A673 (cell line): ENCODE results near the gene ARHGEF7. TPM values are rescaled to one million over a fixed set of nuclear protein-coding genes. Genes with fewer than 3 reads are reported as not detected.

Source experiments
- BruUV-seq: library from RNA; stranded (reverse); fragments of 400-500 nt; replicated peaks from 2 replicates; lab custom pipeline; 2021; lab: Mats Ljungman, UMichigan
- CTCF ChIA-PET: fragments of 300-600 bp; sonication (Branson Sonifier 250); formaldehyde crosslinking; loops from one replicate; lab custom pipeline; 2022; ENCODE audit warnings: antibody characterized with exemption; lab: Charles Lee
- POLR2A ChIA-PET: fragments of 300-600 bp; sonication (Branson Sonifier 250); formaldehyde crosslinking; loops from one replicate; lab custom pipeline; 2022; ENCODE audit warnings: antibody characterized with exemption; ENCODE audit not compliant: low non-redundant PET; lab: Charles Lee
- DNase-seq: peaks from one replicate; pipeline ENCODE4 v3.0.0-alpha.2; 2015; ENCODE audit warnings: low spot score
- H3K27ac ChIP-seq: fragments of 200-600 bp; sonication (generic); 2 replicates; pipeline ENCODE4 v1.5.1; 2016; ENCODE audit warnings: mixed run types, low read depth, mild to moderate bottlenecking, mixed read lengths, antibody characterized with exemption, low read length; ENCODE audit not compliant: poor library complexity, severe bottlenecking
- H3K27me3 ChIP-seq: fragments of 200-600 bp; sonication (generic); replicated peaks from 2 replicates; pipeline ENCODE4 v1.6.1; 2017; ENCODE audit warnings: mixed run types, low read depth, mild to moderate bottlenecking, mixed read lengths, antibody characterized with exemption, low read length; ENCODE audit not compliant: insufficient read depth, poor library complexity
- H3K36me3 ChIP-seq: fragments of 200-600 bp; sonication (generic); 2 replicates; pipeline ENCODE4 v1.6.1; 2016; ENCODE audit warnings: mixed run types, mild to moderate bottlenecking, mixed read lengths, antibody characterized with exemption, low read length; ENCODE audit not compliant: insufficient read depth, poor library complexity, severe bottlenecking
- H3K4me1 ChIP-seq: fragments of 200-600 bp; sonication (generic); 2 replicates; pipeline ENCODE4 v1.6.1; 2017; ENCODE audit warnings: mixed run types, mild to moderate bottlenecking, mixed read lengths, antibody characterized with exemption, low read length; ENCODE audit not compliant: insufficient read depth, poor library complexity, severe bottlenecking
- H3K4me3 ChIP-seq: fragments of 200-600 bp; sonication (generic); 2 replicates; pipeline ENCODE4 v1.5.1; 2016; ENCODE audit warnings: low read depth, mixed run types, mild to moderate bottlenecking, mixed read lengths, low read length; ENCODE audit not compliant: poor library complexity, severe bottlenecking
- H3K9me3 ChIP-seq: fragments of 200-600 bp; sonication (generic); 2 replicates; pipeline ENCODE4 v1.6.1; 2016; ENCODE audit warnings: mixed run types, low read depth, mild to moderate bottlenecking, mixed read lengths, antibody characterized with exemption, low read length; ENCODE audit not compliant: poor library complexity, severe bottlenecking
- CTCF ChIP-seq: fragments of 300-800, 200-600 bp; sonication (generic); conservative IDR thresholded peaks from 2 replicates; pipeline ENCODE4 v1.5.1; 2017; ENCODE audit warnings: low read depth, mild to moderate bottlenecking, antibody characterized with exemption, low read length, moderate library complexity, mixed read lengths
- EZH2 ChIP-seq: fragments of 200-600 bp; sonication (generic); IDR thresholded peaks from 2 replicates; pipeline ENCODE4 v1.6.1; 2017; ENCODE audit warnings: borderline replicate concordance, low read depth, mild to moderate bottlenecking, mixed read lengths, antibody characterized with exemption, low read length; ENCODE audit not compliant: poor library complexity, severe bottlenecking
- intact Hi-C: fragments of 100-400 bp; cut with micrococcal nuclease; formaldehyde crosslinking; loops from one replicate; pipeline ENCODE4 v1.10.0; 2022; ENCODE audit not compliant: unreplicated experiment
- total RNA-seq: library from RNA; stranded (reverse); gene quantifications from 2 replicates; pipeline ENCODE4 v1.2.3, GENCODE V29; 2021

Gene ARHGEF7
- total RNA-seq, 1 experiment from 2014 or later = 39.9 TPM

- no peaks in the 10 kb centered on the region for H3K9me3 ChIP-seq
- no peaks in the 10 kb centered on the region for H3K27me3 ChIP-seq
- no peak for DNase-seq
- BruUV-seq = no TSS peak
- CTCF ChIA-PET = no interaction called here
- no peak for TF ChIP-seq CTCF
- no peak for TF ChIP-seq EZH2
- H3K27ac ChIP-seq = no peak overlapping the region
- no peak overlapping the region for H3K4me3 ChIP-seq
- intact Hi-C loops = no loop called here
- POLR2A ChIA-PET = no interaction called here
- H3K4me1 ChIP-seq = no peaks in the 10 kb centered on the region
- no peaks in the 10 kb centered on the region for H3K36me3 ChIP-seq
These were observed 212.0 kb downstream of the ARHGEF7 start for GRCh38 chr13:111326981-111327642.

- intact Hi-C loops = no loop called here
- ChIA-PET CTCF (interaction anchor here (0.7 kb wide), 1 partner anchor 58 kb away, joined by 6 read pairs; no protein-coding TSS in a partner anchor), POLR2A (no interaction called here)
- Histone ChIP-seq H3K4me3 (no peak overlapping the region), H3K36me3 (no peaks in the 10 kb centered on the region), H3K27me3 (no peaks in the 10 kb centered on the region), H3K9me3 (no peaks in the 10 kb centered on the region), H3K27ac (no peak overlapping the region), H3K4me1 (no peaks in the 10 kb centered on the region)
- TF ChIP-seq EZH2 = no peak
- TF ChIP-seq CTCF = no peak
- no TSS peak for BruUV-seq
- no peak for DNase-seq
These were observed 212.8 kb downstream of the ARHGEF7 start for GRCh38 chr13:111327730-111328573.

- ChIA-PET CTCF (interaction anchor here (0.7 kb wide), 1 partner anchor 59 kb away, joined by 6 read pairs; no protein-coding TSS in a partner anchor), POLR2A (no interaction called here)
- TF ChIP-seq CTCF = no peak
- TF ChIP-seq EZH2 = no peak
- no peaks in the 10 kb centered on the region for H3K36me3 ChIP-seq
- H3K4me3 ChIP-seq = no peak overlapping the region
- no TSS peak for BruUV-seq
- no peak overlapping the region for H3K27ac ChIP-seq
- intact Hi-C loops = no loop called here
- no peak for DNase-seq
- no peaks in the 10 kb centered on the region for H3K4me1 ChIP-seq
- H3K9me3 ChIP-seq = no peaks in the 10 kb centered on the region
- no peaks in the 10 kb centered on the region for H3K27me3 ChIP-seq
These were observed 213.7 kb downstream of the ARHGEF7 start for GRCh38 chr13:111328574-111329410.
